ENCODE results near the gene PACS1.

GRCh38 chr11:66232769-66233168 lies 162.7 kb downstream of the PACS1 start:
- TF ChIP-seq CTCF (optimal IDR thresholded peaks at IDR 0.05 in 1 of 3, IDR thresholded peaks at IDR 0.05 in 1 of 3, conservative IDR thresholded peaks at IDR 0.05 in 1 of 3; ENCODE audit: extremely low read depth in 1 of 3, insufficient read depth in 2 of 3, low read length in 3 of 3) (no peak), EZH2 (IDR thresholded peaks at IDR 0.05; ENCODE audit: low read length) (no peak)
